ENCODE measurements around the gene PWWP2B. TPM values are rescaled to one million over a fixed set of nuclear protein-coding genes. Genes with fewer than 3 reads are reported as not detected.

The PWWP2B gene
- total and polyA plus RNA-seq, 2 of the 13 experiments (the other 11 are each of a cell fraction or from before 2014, with no cell fraction given): 2.3 to 4.7 TPM

DNA sequence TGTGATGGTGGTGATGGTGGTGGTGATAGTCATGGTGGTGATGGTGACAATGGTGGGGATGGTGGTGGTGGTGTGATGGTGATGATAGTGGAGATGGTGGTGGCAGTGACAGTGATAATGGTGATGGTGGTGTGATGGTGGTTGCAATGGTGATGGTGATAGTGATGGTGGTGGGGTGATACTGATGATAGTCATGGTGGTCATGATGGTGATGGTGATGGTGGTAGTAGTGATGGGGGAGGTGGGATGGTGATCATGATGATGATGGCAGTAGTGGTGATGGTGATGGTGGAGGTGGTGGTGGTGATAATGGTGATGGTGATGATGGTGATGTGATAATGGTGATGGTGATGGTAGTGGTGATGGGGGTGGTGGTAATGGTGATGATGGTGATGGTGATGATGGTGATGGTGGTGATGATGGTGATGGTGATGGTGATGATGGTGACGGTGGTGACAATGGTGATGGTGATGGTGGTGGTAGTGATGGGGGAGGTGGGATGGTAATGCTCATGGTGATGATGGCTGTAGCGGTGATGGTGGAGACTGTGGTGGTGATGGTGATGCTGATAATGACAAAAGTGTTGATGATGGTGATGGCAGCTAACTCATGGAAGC is 4.7 kb upstream of the PWWP2B start (continued):
- TF ChIP-seq, protein P1, sequence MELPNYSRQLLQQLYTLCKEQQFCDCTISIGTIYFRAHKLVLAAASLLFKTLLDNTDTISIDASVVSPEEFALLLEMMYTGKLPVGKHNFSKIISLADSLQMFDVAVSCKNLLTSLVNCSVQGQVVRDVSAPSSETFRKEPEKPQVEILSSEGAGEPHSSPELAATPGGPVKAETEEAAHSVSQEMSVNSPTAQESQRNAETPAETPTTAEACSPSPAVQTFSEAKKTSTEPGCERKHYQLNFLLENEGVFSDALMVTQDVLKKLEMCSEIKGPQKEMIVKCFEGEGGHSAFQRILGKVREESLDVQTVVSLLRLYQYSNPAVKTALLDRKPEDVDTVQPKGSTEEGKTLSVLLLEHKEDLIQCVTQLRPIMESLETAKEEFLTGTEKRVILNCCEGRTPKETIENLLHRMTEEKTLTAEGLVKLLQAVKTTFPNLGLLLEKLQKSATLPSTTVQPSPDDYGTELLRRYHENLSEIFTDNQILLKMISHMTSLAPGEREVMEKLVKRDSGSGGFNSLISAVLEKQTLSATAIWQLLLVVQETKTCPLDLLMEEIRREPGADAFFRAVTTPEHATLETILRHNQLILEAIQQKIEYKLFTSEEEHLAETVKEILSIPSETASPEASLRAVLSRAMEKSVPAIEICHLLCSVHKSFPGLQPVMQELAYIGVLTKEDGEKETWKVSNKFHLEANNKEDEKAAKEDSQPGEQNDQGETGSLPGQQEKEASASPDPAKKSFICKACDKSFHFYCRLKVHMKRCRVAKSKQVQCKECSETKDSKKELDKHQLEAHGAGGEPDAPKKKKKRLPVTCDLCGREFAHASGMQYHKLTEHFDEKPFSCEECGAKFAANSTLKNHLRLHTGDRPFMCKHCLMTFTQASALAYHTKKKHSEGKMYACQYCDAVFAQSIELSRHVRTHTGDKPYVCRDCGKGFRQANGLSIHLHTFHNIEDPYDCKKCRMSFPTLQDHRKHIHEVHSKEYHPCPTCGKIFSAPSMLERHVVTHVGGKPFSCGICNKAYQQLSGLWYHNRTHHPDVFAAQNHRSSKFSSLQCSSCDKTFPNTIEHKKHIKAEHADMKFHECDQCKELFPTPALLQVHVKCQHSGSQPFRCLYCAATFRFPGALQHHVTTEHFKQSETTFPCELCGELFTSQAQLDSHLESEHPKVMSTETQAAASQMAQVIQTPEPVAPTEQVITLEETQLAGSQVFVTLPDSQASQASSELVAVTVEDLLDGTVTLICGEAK (IDR thresholded peaks at IDR 0.05): no peak
- TF ChIP-seq, protein P1 (CRISPR knock-in tag; IDR thresholded peaks at IDR 0.05): no peak
- TF ChIP-seq SOX6 (IDR thresholded peaks at IDR 0.05): peak; percentile 81; the same call in 1 of the 2 replicates
- no peak for TF ChIP-seq SOX6 (CRISPR knock-in tag; IDR thresholded peaks at IDR 0.05)
- TF ChIP-seq MATR3 (CRISPR knock-in tag; IDR thresholded peaks at IDR 0.05): no peak
- no peak for TF ChIP-seq SSRP1 (CRISPR knock-in tag; IDR thresholded peaks at IDR 0.05)
- TF ChIP-seq, protein P2, sequence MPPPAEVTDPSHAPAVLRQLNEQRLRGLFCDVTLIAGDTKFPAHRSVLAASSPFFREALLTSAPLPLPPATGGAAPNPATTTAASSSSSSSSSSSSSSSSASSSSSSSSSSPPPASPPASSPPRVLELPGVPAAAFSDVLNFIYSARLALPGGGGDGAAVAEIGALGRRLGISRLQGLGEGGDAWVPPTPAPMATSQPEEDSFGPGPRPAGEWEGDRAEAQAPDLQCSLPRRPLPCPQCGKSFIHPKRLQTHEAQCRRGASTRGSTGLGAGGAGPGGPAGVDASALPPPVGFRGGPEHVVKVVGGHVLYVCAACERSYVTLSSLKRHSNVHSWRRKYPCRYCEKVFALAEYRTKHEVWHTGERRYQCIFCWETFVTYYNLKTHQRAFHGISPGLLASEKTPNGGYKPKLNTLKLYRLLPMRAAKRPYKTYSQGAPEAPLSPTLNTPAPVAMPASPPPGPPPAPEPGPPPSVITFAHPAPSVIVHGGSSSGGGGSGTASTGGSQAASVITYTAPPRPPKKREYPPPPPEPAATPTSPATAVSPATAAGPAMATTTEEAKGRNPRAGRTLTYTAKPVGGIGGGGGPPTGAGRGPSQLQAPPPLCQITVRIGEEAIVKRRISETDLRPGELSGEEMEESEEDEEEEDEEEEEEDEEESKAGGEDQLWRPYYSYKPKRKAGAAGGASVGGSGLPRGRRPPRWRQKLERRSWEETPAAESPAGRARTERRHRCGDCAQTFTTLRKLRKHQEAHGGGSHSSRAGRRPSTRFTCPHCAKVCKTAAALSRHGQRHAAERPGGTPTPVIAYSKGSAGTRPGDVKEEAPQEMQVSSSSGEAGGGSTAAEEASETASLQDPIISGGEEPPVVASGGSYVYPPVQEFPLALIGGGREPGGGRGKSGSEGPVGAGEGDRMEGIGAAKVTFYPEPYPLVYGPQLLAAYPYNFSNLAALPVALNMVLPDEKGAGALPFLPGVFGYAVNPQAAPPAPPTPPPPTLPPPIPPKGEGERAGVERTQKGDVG (CRISPR knock-in tag; IDR thresholded peaks at IDR 0.05; ENCODE audit: borderline replicate concordance): no peak
- TF ChIP-seq GATAD2A (CRISPR knock-in tag; IDR thresholded peaks at IDR 0.05): no peak
- 0 out of 2 replicates have a peak, but pooled peaks have one; percentile 61 for TF ChIP-seq TRIM22 (IDR thresholded peaks at IDR 0.05)
- TF ChIP-seq JUNB (CRISPR knock-in tag; IDR thresholded peaks at IDR 0.05; ENCODE audit: borderline replicate concordance): 0 out of 2 replicates have a peak, but pooled peaks have one; percentile 4
- TF ChIP-seq, protein P3, sequence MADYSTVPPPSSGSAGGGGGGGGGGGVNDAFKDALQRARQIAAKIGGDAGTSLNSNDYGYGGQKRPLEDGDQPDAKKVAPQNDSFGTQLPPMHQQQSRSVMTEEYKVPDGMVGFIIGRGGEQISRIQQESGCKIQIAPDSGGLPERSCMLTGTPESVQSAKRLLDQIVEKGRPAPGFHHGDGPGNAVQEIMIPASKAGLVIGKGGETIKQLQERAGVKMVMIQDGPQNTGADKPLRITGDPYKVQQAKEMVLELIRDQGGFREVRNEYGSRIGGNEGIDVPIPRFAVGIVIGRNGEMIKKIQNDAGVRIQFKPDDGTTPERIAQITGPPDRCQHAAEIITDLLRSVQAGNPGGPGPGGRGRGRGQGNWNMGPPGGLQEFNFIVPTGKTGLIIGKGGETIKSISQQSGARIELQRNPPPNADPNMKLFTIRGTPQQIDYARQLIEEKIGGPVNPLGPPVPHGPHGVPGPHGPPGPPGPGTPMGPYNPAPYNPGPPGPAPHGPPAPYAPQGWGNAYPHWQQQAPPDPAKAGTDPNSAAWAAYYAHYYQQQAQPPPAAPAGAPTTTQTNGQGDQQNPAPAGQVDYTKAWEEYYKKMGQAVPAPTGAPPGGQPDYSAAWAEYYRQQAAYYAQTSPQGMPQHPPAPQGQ (CRISPR knock-in tag; IDR thresholded peaks at IDR 0.05; ENCODE audit: borderline replicate concordance): no peak
- no peak for TF ChIP-seq ZNF598 (CRISPR knock-in tag; IDR thresholded peaks at IDR 0.05; ENCODE audit: borderline replicate concordance)
- TF ChIP-seq LCORL (IDR thresholded peaks at IDR 0.05): 0 out of 2 replicates have a peak, but pooled peaks have one; percentile 28
- no peak for TF ChIP-seq LCORL (CRISPR knock-in tag; IDR thresholded peaks at IDR 0.05)
- TF ChIP-seq CCAR2 (optimal IDR thresholded peaks at IDR 0.05; ENCODE audit: low read depth, low read length): no peak
